Keratinocyte (primary cell): ENCODE measurements around the gene PTGES3.

Source experiments
- EZH2 ChIP-seq: IDR thresholded peaks from one replicate; pipeline ENCODE4 v1.6.1; 2012; ENCODE audit warnings: inconsistent platforms, mild to moderate bottlenecking, low read length, moderate library complexity
- TF ChIP-seq, protein P1 (sequence below), 3 experiments: IDR thresholded peaks in 1 of 3; conservative IDR thresholded peaks in 1 of 3; optimal IDR thresholded peaks in 1 of 3; 2 replicates in 2 of 3; 3 replicates in 1 of 3; pipeline versions ENCODE3 to v1.5.1; 2011; ENCODE audit warnings: low read length in 3 of 3, mild to moderate bottlenecking in 3 of 3, moderate library complexity in 2 of 3, control low read depth in 1 of 3, inconsistent platforms in 1 of 3; ENCODE audit not compliant: insufficient read depth in 2 of 3; ENCODE audit errors: extremely low read depth in 1 of 3

DNA sequence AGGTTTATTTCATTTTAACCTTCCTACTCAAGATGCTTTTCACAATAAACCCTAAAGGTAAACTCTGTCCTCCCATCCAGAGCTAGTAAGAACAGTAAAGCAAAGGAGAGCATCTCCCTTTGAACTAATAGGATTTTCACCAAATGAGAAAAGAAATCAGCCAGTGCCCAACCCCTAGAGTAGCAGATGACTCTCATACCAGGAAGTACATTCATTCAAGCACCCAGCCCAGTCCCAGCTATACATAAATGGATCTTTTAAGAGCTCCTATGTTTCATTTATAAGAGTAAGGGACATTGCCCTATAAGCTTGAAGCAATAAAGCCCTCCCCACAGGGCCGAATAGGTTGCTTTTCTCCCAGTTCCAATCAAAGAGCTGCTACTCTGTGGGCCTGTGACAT, 65.5 kb downstream of the PTGES3 start:
- TF ChIP-seq, protein P1, sequence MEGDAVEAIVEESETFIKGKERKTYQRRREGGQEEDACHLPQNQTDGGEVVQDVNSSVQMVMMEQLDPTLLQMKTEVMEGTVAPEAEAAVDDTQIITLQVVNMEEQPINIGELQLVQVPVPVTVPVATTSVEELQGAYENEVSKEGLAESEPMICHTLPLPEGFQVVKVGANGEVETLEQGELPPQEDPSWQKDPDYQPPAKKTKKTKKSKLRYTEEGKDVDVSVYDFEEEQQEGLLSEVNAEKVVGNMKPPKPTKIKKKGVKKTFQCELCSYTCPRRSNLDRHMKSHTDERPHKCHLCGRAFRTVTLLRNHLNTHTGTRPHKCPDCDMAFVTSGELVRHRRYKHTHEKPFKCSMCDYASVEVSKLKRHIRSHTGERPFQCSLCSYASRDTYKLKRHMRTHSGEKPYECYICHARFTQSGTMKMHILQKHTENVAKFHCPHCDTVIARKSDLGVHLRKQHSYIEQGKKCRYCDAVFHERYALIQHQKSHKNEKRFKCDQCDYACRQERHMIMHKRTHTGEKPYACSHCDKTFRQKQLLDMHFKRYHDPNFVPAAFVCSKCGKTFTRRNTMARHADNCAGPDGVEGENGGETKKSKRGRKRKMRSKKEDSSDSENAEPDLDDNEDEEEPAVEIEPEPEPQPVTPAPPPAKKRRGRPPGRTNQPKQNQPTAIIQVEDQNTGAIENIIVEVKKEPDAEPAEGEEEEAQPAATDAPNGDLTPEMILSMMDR (optimal IDR thresholded peaks at IDR 0.05 in 1 of 3, IDR thresholded peaks at IDR 0.05 in 1 of 3, conservative IDR thresholded peaks at IDR 0.05 in 1 of 3; ENCODE audit: extremely low read depth in 1 of 3, insufficient read depth in 2 of 3, low read length in 3 of 3) = no peak
- no peak for TF ChIP-seq EZH2
